ENCODE measurements around the gene DCTN4.

- TF ChIP-seq POLR2AphosphoS5 (IDR thresholded peaks at IDR 0.05; ENCODE audit: borderline replicate concordance, low read depth, low read length) (no peak), EZH2 (IDR thresholded peaks at IDR 0.05) (no peak), FOXP2 (optimal IDR thresholded peaks at IDR 0.05; ENCODE audit: control extremely low read depth, extremely low read length, insufficient read depth) (no peak)
These were observed 69.7 kb downstream of the DCTN4 start for GRCh38 chr5:150689120-150689519.

Data from SK-N-MC (cell line).